Activated naive CD8-positive, alpha-beta T cell treated with anti-CD3 and anti-CD28 coated beads, Interleukin-2, amount 10 ng/mL, durations not matched to agents 7 days and 5 days (primary cell): ENCODE data around the gene ARMCX4. TPM values are rescaled to one million over a fixed set of nuclear protein-coding genes. Genes with fewer than 3 reads are reported as not detected.
"Not testable (repeated sequence)": the region's sequence is repeated elsewhere in the genome, so short reads cannot be mapped to it uniquely, and the experiment has no call there.

Experiments used
- ATAC-seq: fragments of 150-1000 bp; cut with Tn5 transposase; one replicate; pipeline ENCODE4 v1.10.0; 2021; ENCODE audit warnings: low read depth, moderate library complexity
- POLR2A ChIA-PET: fragments of 350-600 bp; sonication (Branson Sonifier 250); formaldehyde crosslinking; loops from one replicate; lab custom pipeline; 2021; ENCODE audit warnings: antibody characterized with exemption; lab: Charles Lee
- DNase-seq: peaks from one replicate; pipeline ENCODE4 v3.0.0; 2021
- H3K27ac Mint-ChIP-seq: one replicate; pipeline ENCODE4 v1.8.0; 2022; ENCODE audit warnings: mild to moderate bottlenecking, mixed read lengths
- H3K27me3 Mint-ChIP-seq: one replicate; pipeline ENCODE4 v1.8.0; 2022; ENCODE audit warnings: mild to moderate bottlenecking, moderate library complexity, mixed read lengths
- H3K36me3 Mint-ChIP-seq: one replicate; pipeline ENCODE4 v1.8.0; 2021; ENCODE audit warnings: mild to moderate bottlenecking, mixed read lengths
- H3K4me1 Mint-ChIP-seq: one replicate; pipeline ENCODE4 v1.8.0; 2021; ENCODE audit warnings: mixed read lengths
- H3K4me3 Mint-ChIP-seq: one replicate; pipeline ENCODE4 v1.8.0; 2022; ENCODE audit warnings: mild to moderate bottlenecking, moderate library complexity, mixed read lengths
- H3K9me3 Mint-ChIP-seq: one replicate; pipeline ENCODE4 v1.8.0; 2021; ENCODE audit warnings: mixed read lengths
- total RNA-seq, 2 experiments: library from RNA; stranded (reverse); gene quantifications; one replicate each; pipeline ENCODE4 v1.2.3, GENCODE V29; 2021

ARMCX4 gene
- total RNA-seq, 2 experiments from 2014 or later = 4.3 to 4.8 TPM

DNA sequence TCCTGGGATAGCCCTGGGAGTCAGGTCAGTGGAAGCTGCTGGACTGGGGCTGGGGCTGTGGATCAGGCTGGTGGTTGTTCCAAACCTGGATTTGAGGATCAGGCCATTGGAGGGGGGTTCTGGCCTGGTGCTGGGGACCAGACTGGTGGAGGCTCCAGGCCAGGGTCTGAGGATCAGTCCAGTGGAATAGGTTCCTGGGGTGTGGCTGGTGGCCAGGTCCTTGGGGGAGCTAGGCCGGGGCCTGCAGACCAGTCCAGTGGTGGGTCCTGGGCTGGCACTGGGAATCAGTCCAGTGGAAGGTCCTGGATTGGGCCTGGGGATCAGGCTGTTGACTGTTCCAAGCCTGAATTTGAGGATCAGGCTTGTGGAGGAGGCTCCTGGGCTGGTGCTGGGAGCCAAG is 8.0 kb downstream of the ARMCX4 start:
- Mint-ChIP-seq H3K27me3 (no peaks in the 10 kb centered on the region), H3K36me3 (no peaks in the 10 kb centered on the region), H3K4me3 (no peak overlapping the region), H3K4me1 (no peaks in the 10 kb centered on the region), H3K9me3 (no peaks in the 10 kb centered on the region), H3K27ac (no peak overlapping the region)
- ATAC-seq = no peak
- no peak for DNase-seq
- POLR2A ChIA-PET = no interaction called here

DNA sequence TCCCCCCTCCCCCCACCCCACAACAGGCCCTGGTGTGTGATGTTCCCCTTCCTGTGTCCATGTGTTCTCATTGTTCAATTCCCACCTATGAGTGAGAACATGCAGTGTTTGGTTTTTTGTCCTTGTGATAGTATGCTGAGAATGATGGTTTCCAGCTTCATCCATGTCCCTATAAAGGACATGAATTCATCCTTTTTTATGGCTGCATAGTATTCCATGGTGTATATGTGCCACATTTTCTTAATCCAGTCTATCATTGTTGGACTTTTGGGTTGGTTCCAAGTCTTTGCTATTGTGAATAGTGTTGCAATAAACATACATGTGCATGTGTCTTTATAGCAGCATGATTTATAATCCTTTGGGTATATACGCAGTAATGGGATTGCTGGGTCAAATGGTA is 17.7 kb downstream of the ARMCX4 start:
- H3K4me1 Mint-ChIP-seq, DNase-seq, H3K27me3 Mint-ChIP-seq, H3K9me3 Mint-ChIP-seq, H3K27ac Mint-ChIP-seq, ATAC-seq, POLR2A ChIA-PET, H3K36me3 Mint-ChIP-seq, H3K4me3 Mint-ChIP-seq: not testable (repeated sequence)

DNA sequence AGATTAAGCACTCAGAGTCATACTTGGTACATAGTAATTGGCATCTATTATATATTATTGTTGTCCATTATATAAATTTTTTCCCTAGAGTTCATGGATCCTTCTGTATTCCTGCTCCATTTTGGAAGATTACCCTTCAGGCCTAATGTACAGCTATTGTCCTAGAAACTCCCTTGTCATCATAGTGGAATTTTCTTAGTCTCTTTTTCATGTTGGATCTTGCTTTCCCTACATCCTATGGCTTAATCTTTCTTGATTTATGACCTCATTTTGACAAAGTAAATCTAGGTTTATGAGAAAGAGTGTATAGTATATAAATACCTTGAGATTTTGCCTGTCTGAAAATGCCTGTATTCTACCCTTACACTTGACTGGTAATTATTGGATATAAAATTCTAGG is 22.1 kb downstream of the ARMCX4 start:
- ATAC-seq (no peak), DNase-seq (no peak)
- Mint-ChIP-seq H3K4me1 (no peaks in the 10 kb centered on the region), H3K9me3 (no peaks in the 10 kb centered on the region), H3K27ac (no peak overlapping the region), H3K36me3 (no peaks in the 10 kb centered on the region), H3K27me3 (no peaks in the 10 kb centered on the region), H3K4me3 (no peak overlapping the region)
- POLR2A ChIA-PET = no interaction called here

DNA sequence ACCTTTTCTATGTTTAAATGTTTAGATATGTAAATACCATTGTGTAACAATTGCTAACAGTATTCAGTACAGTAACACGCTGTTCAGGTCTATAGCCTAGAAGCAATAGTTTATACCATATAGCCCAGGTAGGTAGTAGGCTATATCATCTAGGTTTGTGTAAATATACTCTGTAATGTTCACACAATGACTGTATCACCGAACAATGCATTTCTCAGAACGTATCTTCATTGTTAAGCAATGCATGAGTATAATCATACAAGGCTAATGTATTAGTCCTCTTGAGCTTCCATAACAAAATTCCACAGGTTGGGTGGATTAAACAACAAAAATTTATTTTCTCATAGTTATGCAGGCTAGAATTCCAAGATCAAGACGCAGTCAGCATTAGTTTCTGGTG is 22.7 kb downstream of the ARMCX4 start:
- Mint-ChIP-seq H3K27ac (no peak overlapping the region), H3K27me3 (no peaks in the 10 kb centered on the region), H3K9me3 (no peaks in the 10 kb centered on the region), H3K4me1 (no peaks in the 10 kb centered on the region), H3K36me3 (no peaks in the 10 kb centered on the region), H3K4me3 (no peak overlapping the region)
- ATAC-seq (no peak), DNase-seq (no peak)
- POLR2A ChIA-PET = no interaction called here

DNA sequence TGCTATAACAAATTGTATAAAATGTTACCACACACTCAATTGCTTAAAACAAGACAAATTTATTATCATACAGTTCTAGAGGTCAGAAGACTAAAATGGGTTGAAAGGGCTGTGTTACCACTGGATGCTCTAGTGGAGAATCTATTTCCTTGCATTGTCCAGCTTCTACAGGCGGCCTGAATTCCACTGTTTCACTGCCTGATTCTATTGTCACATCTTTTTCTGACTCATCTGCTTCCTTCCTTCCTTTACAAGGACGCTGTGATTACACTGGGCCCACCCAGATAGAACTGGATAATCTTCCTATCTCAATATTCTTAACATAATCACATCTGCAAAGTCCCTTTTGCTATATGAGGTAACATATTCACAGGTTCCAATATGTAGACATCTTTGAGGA is 45.7 kb downstream of the ARMCX4 start:
- ATAC-seq (no peak), DNase-seq (no peak)
- H3K27me3 Mint-ChIP-seq = no peaks in the 10 kb centered on the region
- no peaks in the 10 kb centered on the region for H3K4me1 Mint-ChIP-seq
- H3K4me3 Mint-ChIP-seq = no peak overlapping the region
- no peaks in the 10 kb centered on the region for H3K36me3 Mint-ChIP-seq
- no peak overlapping the region for H3K27ac Mint-ChIP-seq
- no peaks in the 10 kb centered on the region for H3K9me3 Mint-ChIP-seq
- POLR2A ChIA-PET = no interaction called here

Other genes starting within 250 kb of the ARMCX4 start
- gene TAF7L, start 194.1 kb upstream of the ARMCX4 start, total RNA-seq = not detected
- 10 to 100 TPM; 13.5 to 14.5 TPM for gene TIMM8A, start 136.7 kb upstream of the ARMCX4 start, total RNA-seq
- gene BTK, start 99.3 kb upstream of the ARMCX4 start, total RNA-seq = 1 to 10 TPM in 1 of 2 experiments, under 1 TPM in 1; 0.48 to 1.1 TPM
- gene RPL36A, start 94.4 kb upstream of the ARMCX4 start, total RNA-seq = 100 to 1,000 TPM; 271 to 325 TPM
- gene GLA, start 77.5 kb upstream of the ARMCX4 start, total RNA-seq = 10 to 100 TPM; 27.7 to 32.5 TPM
- gene HNRNPH2, start 77.2 kb upstream of the ARMCX4 start, total RNA-seq = 10 to 100 TPM; 36.9 to 41.1 TPM
- under 1 TPM; 0.45 to 0.72 TPM for gene ARMCX1, start 65.1 kb downstream of the ARMCX4 start, total RNA-seq
- 10 to 100 TPM; 37.5 to 37.7 TPM for gene ARMCX6, start 132.5 kb downstream of the ARMCX4 start, total RNA-seq
- 10 to 100 TPM; 25.0 to 29.7 TPM for gene ARMCX3, start 137.7 kb downstream of the ARMCX4 start, total RNA-seq
- 10 to 100 TPM in 1 of 2 experiments, 1 to 10 TPM in 1; 8.8 to 10.9 TPM for gene ARMCX2, start 174.4 kb downstream of the ARMCX4 start, total RNA-seq